ENCODE data around the gene NFE2L1. TPM values are rescaled to one million over a fixed set of nuclear protein-coding genes. Genes with fewer than 3 reads are reported as not detected.

Gene NFE2L1
- polyA plus RNA-seq, 1 of the 3 experiments (the other 2 are of a cell fraction) = 159 TPM

DNA sequence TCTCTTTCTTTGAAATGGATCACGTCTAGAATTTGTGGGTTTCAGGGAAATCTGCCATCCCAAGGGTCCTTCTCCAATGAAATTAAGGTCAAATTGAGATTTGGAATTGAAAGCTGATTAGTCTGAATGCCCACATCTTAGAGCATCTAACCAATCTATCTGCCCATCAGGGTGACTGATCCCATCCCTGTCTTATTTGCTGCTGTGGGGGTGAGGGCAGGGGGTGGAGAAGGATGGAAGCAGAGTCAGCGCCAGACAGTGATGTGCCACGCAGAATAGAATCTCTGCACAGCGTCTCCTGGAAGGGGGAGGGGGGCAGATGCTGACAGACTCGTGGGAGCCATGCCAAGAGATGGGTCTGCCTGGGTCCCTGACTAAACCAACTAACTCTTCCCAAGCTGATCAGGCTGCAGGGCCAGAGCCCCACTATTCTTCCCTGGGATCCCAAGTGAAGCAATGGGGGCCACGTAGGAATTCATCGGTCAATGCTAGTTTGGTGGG is 45.2 kb upstream of the NFE2L1 start:
- H3K9ac ChIP-seq = peak overlapping the region; percentile 72
- no peaks in the 10 kb centered on the region for H3K9me3 ChIP-seq
- peak overlapping the region in 1 of 2 experiments; percentile 25; a peak in 3 of 4 replicates for H3K4me3 ChIP-seq (ENCODE audit: low read depth in 2 of 2, low read length in 1 of 2)
- 10% methylated on average over 7 of the region's 7 CpGs for WGBS (ENCODE audit: low lambda C conversion rate)
- peak overlapping the region; percentile 99 to 100 for H3K27ac ChIP-seq (ENCODE audit: low read depth in 2 of 2, low read length in 1 of 2)
- H3K79me2 ChIP-seq (ENCODE audit: insufficient read depth) = no peaks in the 10 kb centered on the region
- no peaks in the 10 kb centered on the region for H3K27me3 ChIP-seq (ENCODE audit: insufficient read depth)
- H4K20me1 ChIP-seq (ENCODE audit: insufficient read depth) = no peaks in the 10 kb centered on the region
- no peaks in the 10 kb centered on the region for H3K36me3 ChIP-seq (replicated peaks in 1 of 2; ENCODE audit: control insufficient read depth in 1 of 2, insufficient read depth in 2 of 2, low read length in 1 of 2)
- TF ChIP-seq, protein P1, sequence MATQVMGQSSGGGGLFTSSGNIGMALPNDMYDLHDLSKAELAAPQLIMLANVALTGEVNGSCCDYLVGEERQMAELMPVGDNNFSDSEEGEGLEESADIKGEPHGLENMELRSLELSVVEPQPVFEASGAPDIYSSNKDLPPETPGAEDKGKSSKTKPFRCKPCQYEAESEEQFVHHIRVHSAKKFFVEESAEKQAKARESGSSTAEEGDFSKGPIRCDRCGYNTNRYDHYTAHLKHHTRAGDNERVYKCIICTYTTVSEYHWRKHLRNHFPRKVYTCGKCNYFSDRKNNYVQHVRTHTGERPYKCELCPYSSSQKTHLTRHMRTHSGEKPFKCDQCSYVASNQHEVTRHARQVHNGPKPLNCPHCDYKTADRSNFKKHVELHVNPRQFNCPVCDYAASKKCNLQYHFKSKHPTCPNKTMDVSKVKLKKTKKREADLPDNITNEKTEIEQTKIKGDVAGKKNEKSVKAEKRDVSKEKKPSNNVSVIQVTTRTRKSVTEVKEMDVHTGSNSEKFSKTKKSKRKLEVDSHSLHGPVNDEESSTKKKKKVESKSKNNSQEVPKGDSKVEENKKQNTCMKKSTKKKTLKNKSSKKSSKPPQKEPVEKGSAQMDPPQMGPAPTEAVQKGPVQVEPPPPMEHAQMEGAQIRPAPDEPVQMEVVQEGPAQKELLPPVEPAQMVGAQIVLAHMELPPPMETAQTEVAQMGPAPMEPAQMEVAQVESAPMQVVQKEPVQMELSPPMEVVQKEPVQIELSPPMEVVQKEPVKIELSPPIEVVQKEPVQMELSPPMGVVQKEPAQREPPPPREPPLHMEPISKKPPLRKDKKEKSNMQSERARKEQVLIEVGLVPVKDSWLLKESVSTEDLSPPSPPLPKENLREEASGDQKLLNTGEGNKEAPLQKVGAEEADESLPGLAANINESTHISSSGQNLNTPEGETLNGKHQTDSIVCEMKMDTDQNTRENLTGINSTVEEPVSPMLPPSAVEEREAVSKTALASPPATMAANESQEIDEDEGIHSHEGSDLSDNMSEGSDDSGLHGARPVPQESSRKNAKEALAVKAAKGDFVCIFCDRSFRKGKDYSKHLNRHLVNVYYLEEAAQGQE (IDR thresholded peaks at IDR 0.05; ENCODE audit: low read depth, low read length) = no peak
- TF ChIP-seq RAD21 (IDR thresholded peaks at IDR 0.05; ENCODE audit: low read length) (peak; percentile 28), MEF2A (IDR thresholded peaks at IDR 0.05; ENCODE audit: borderline replicate concordance, low read depth) (no peak), ELF1 (IDR thresholded peaks at IDR 0.05) (no peak), NRF1 (IDR thresholded peaks at IDR 0.05; ENCODE audit: low read depth, low read length) (no peak), RCOR1 (IDR thresholded peaks at IDR 0.05; ENCODE audit: low read length) (peak; percentile 89), FOXJ3 (CRISPR knock-in tag; IDR thresholded peaks at IDR 0.05) (peak; percentile 89), MXI1 (IDR thresholded peaks at IDR 0.05; ENCODE audit: low read depth, low read length) (peak; percentile 45; the same call in 1 of the 2 replicates), GATA2 (CRISPR knock-in tag; IDR thresholded peaks at IDR 0.05) (peak; percentile 98), GABPA (IDR thresholded peaks at IDR 0.05; ENCODE audit: low read depth) (no peak; the same call in 1 of the 2 replicates), EZH2phosphoT487 (IDR thresholded peaks at IDR 0.05; ENCODE audit: borderline replicate concordance, low read depth) (no peak), FOXM1 (IDR thresholded peaks at IDR 0.05; ENCODE audit: low read depth) (no peak), NFIC (IDR thresholded peaks at IDR 0.05; ENCODE audit: borderline replicate concordance) (peak; percentile 86), CHD2 (IDR thresholded peaks at IDR 0.05; ENCODE audit: low read length, partially characterized antibody) (peak; percentile 95), RFX5 (IDR thresholded peaks at IDR 0.05; ENCODE audit: low read length) (no peak; the same call in 1 of the 2 replicates), SIN3A (IDR thresholded peaks at IDR 0.05; ENCODE audit: borderline replicate concordance, low read depth, low read length) (no peak), POLR2AphosphoS5 (IDR thresholded peaks at IDR 0.05; ENCODE audit: low read depth, low read length) (peak; percentile 27; the same call in 1 of the 2 replicates), TEAD4 (IDR thresholded peaks at IDR 0.05; ENCODE audit: borderline replicate concordance, insufficient read depth) (no peak), EP300 (IDR thresholded peaks at IDR 0.05; ENCODE audit: borderline replicate concordance in 1 of 2, low read depth in 1 of 2, low read length in 1 of 2) (peak; percentile 30 to 93; a peak in 2 of 4 replicates), JUND (IDR thresholded peaks at IDR 0.05) (0 out of 2 replicates have a peak, but pooled peaks have one; percentile 4), SMC3 (IDR thresholded peaks at IDR 0.05; ENCODE audit: low read depth, low read length) (no peak; the same call in 1 of the 2 replicates), RXRA (IDR thresholded peaks at IDR 0.05; ENCODE audit: borderline replicate concordance, low read depth) (no peak), TCF12 (IDR thresholded peaks at IDR 0.05) (peak; percentile 85), TAF1 (IDR thresholded peaks at IDR 0.05; ENCODE audit: borderline replicate concordance, low read depth, low read length) (peak; percentile 3; the same call in 1 of the 2 replicates)
- TF ChIP-seq, protein P2, sequence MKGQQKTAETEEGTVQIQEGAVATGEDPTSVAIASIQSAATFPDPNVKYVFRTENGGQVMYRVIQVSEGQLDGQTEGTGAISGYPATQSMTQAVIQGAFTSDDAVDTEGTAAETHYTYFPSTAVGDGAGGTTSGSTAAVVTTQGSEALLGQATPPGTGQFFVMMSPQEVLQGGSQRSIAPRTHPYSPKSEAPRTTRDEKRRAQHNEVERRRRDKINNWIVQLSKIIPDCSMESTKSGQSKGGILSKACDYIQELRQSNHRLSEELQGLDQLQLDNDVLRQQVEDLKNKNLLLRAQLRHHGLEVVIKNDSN (IDR thresholded peaks at IDR 0.05; ENCODE audit: borderline replicate concordance, low read depth) = no peak
- TF ChIP-seq, protein P3, sequence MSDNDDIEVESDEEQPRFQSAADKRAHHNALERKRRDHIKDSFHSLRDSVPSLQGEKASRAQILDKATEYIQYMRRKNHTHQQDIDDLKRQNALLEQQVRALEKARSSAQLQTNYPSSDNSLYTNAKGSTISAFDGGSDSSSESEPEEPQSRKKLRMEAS (IDR thresholded peaks at IDR 0.05; ENCODE audit: low read depth) = peak; percentile 4; the same call in 1 of the 2 replicates
- TF ChIP-seq, protein P4, sequence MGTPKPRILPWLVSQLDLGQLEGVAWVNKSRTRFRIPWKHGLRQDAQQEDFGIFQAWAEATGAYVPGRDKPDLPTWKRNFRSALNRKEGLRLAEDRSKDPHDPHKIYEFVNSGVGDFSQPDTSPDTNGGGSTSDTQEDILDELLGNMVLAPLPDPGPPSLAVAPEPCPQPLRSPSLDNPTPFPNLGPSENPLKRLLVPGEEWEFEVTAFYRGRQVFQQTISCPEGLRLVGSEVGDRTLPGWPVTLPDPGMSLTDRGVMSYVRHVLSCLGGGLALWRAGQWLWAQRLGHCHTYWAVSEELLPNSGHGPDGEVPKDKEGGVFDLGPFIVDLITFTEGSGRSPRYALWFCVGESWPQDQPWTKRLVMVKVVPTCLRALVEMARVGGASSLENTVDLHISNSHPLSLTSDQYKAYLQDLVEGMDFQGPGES (IDR thresholded peaks at IDR 0.05; ENCODE audit: low read depth, low read length) = no peak; the same call in 1 of the 2 replicates
- TF ChIP-seq, protein P5, sequence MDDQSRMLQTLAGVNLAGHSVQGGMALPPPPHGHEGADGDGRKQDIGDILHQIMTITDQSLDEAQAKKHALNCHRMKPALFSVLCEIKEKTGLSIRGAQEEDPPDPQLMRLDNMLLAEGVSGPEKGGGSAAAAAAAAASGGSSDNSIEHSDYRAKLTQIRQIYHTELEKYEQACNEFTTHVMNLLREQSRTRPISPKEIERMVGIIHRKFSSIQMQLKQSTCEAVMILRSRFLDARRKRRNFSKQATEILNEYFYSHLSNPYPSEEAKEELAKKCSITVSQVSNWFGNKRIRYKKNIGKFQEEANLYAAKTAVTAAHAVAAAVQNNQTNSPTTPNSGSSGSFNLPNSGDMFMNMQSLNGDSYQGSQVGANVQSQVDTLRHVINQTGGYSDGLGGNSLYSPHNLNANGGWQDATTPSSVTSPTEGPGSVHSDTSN (IDR thresholded peaks at IDR 0.05) = peak; percentile 87
- ChIA-PET POLR2A (interaction anchor here (0.9 to 9.0 kb wide), 15 partner anchors 9 to 354 kb away, joined by 3 to 223 read pairs (median 10); partner anchors contain the start of genes CDK5RAP3, NFE2L1, PNPO and SP2), CTCF (interaction anchor here (1.4 to 41.8 kb wide), 8 partner anchors 9 to 95 kb away, joined by 4 to 1752 read pairs (median 16); partner anchors contain the start of gene CDK5RAP3)
- peaks cover 61% of the 10 kb centered on the region in 2 experiments for H3K4me1 ChIP-seq (ENCODE audit: control insufficient read depth in 1 of 2, insufficient read depth in 2 of 2, low read depth in 1 of 2, low read length in 1 of 2)
- H2AFZ ChIP-seq (ENCODE audit: low read depth) = peak overlapping the region; percentile 91
- no peaks in the 10 kb centered on the region for H3K9me2 ChIP-seq
- H3F3A ChIP-seq (replicated peaks; ENCODE audit: insufficient read depth) = peaks cover 44% of the 10 kb centered on the region
- peak; percentile 81 for DNase-seq
- H3K4me2 ChIP-seq = peak overlapping the region; percentile 72

Data from SK-N-SH (cell line).